IMR-90 (cell line): ENCODE results near the gene KIF3A. TPM values are rescaled to one million over a fixed set of nuclear protein-coding genes. Genes with fewer than 3 reads are reported as not detected.

Experiments used
- polyA plus RNA-seq, 3 experiments: library from polyadenylated mRNA; depleted of rRNA; stranded (reverse); fragments of >200 nt; gene quantifications; 2 replicates each; pipeline ENCODE4 v1.2.3, GENCODE V29; 2012; ENCODE audit warnings: low replicate concordance in 1 of 3
- total RNA-seq: library from RNA; depleted of rRNA; stranded (reverse); fragments of >200 nt; gene quantifications from 2 replicates; pipeline ENCODE4 v1.2.3, GENCODE V29; 2012; rRNA removed

Gene KIF3A
- total and polyA plus RNA-seq, 2 of the 4 experiments (the other 2 are of a cell fraction), result 4.3 to 4.5 TPM

Other genes starting within 250 kb of the KIF3A start
- gene IRF1, start 246.8 kb downstream of the KIF3A start, total RNA-seq, result 6.9 and 11.1 TPM in 2 replicates
- gene IRF1, start 246.8 kb downstream of the KIF3A start, polyA plus RNA-seq (2012; rRNA removed), result 16.5 and 18.9 TPM in 2 replicates
- not detected in 2 replicates for gene IL5, start 194.0 kb downstream of the KIF3A start, total RNA-seq
- gene IL5, start 194.0 kb downstream of the KIF3A start, polyA plus RNA-seq (2012; rRNA removed), result not detected in 2 replicates
- 5.2 and 13.3 TPM in 2 replicates for gene RAD50, start 180.6 kb downstream of the KIF3A start, total RNA-seq
- 6.2 and 7.2 TPM in 2 replicates for gene RAD50, start 180.6 kb downstream of the KIF3A start, polyA plus RNA-seq (2012; rRNA removed)
- not detected in 2 replicates for gene IL13, start 79.4 kb downstream of the KIF3A start, total RNA-seq
- not detected in 2 replicates for gene IL13, start 79.4 kb downstream of the KIF3A start, polyA plus RNA-seq (2012; rRNA removed)
- not detected in 2 replicates for gene IL4, start 63.6 kb downstream of the KIF3A start, total RNA-seq
- not detected in 2 replicates for gene IL4, start 63.6 kb downstream of the KIF3A start, polyA plus RNA-seq (2012; rRNA removed)
- not detected in 2 replicates for gene CCNI2, start 9.9 kb upstream of the KIF3A start, total RNA-seq
- not detected in 2 replicates for gene CCNI2, start 9.9 kb upstream of the KIF3A start, polyA plus RNA-seq (2012; rRNA removed)
- 60.5 and 67.2 TPM in 2 replicates for gene SEPTIN8, start 39.7 kb upstream of the KIF3A start, total RNA-seq
- 54.7 and 56.2 TPM in 2 replicates for gene SEPTIN8, start 39.7 kb upstream of the KIF3A start, polyA plus RNA-seq (2012; rRNA removed)
- under 0.01 TPM in 1 of 2 replicates, not detected in the other for gene SOWAHA, start 75.8 kb upstream of the KIF3A start, total RNA-seq
- gene SOWAHA, start 75.8 kb upstream of the KIF3A start, polyA plus RNA-seq (2012; rRNA removed), result 0.03 TPM in 1 of 2 replicates, not detected in the other
- 1.4 and 2.5 TPM in 2 replicates for gene SHROOM1, start 93.1 kb upstream of the KIF3A start, total RNA-seq
- 6.3 and 8.8 TPM in 2 replicates for gene SHROOM1, start 93.1 kb upstream of the KIF3A start, polyA plus RNA-seq (2012; rRNA removed)
- 0.18 and 0.28 TPM in 2 replicates for gene GDF9, start 128.9 kb upstream of the KIF3A start, total RNA-seq
- gene GDF9, start 128.9 kb upstream of the KIF3A start, polyA plus RNA-seq (2012; rRNA removed), result 0.16 and 0.21 TPM in 2 replicates
- 69.7 and 73.7 TPM in 2 replicates for gene UQCRQ, start 129.1 kb upstream of the KIF3A start, total RNA-seq
- gene UQCRQ, start 129.1 kb upstream of the KIF3A start, polyA plus RNA-seq (2012; rRNA removed), result 292 and 406 TPM in 2 replicates
- gene LEAP2, start 136.1 kb upstream of the KIF3A start, total RNA-seq, result under 0.01 TPM in 2 replicates
- gene LEAP2, start 136.1 kb upstream of the KIF3A start, polyA plus RNA-seq (2012; rRNA removed), result 0.23 and 0.36 TPM in 2 replicates
- gene AFF4, start 226.1 kb upstream of the KIF3A start, total RNA-seq, result 57.2 and 67.2 TPM in 2 replicates
- 26.0 and 27.3 TPM in 2 replicates for gene AFF4, start 226.1 kb upstream of the KIF3A start, polyA plus RNA-seq (2012; rRNA removed)